Omental fat pad (tissue), 4 donors: ENCODE measurements around the gene SCN3B. TPM values are rescaled to one million over a fixed set of nuclear protein-coding genes. Genes with fewer than 3 reads are reported as not detected.

Source experiments
- ATAC-seq: fragments of 150-250 bp; one replicate; pipeline ENCODE4 v1.9.1; 2016; ENCODE audit warnings: mild to moderate bottlenecking, moderate library complexity; ENCODE audit not compliant: low FRiP score
- DNase-seq: peaks from one replicate; pipeline ENCODE4 v3.0.0-alpha.2; 2019; ENCODE audit warnings: low spot score
- CTCF ChIP-seq, 3 donors: fragments of 450-650 bp; IDR thresholded peaks; one replicate each; pipeline ENCODE4 v1.5.1; 2016 to 2017; ENCODE audit warnings: antibody characterized with exemption in 3 of 3, mild to moderate bottlenecking in 3 of 3, moderate library complexity in 2 of 3
- total RNA-seq, 4 donors: library from RNA; depleted of rRNA; stranded (reverse); fragments of >200 nt; gene quantifications; one replicate each; pipeline ENCODE4 v1.1.0, GENCODE V29; 2016

The SCN3B gene
- total RNA-seq, 4 donors from 2014 or later, result 1.5 to 2.6 (median 1.8) TPM

GRCh38 chr11:123645286-123645975 is 9.0 kb downstream of the SCN3B start:
- ATAC-seq (no peak), DNase-seq (no peak)
- TF ChIP-seq CTCF (IDR thresholded peaks at IDR 0.05), result no peak

GRCh38 chr11:123642435-123642834 is 12.0 kb downstream of the SCN3B start:
- ATAC-seq (no peak), DNase-seq (no peak)
- no peak for TF ChIP-seq CTCF (IDR thresholded peaks at IDR 0.05)

- ATAC-seq, result no peak
- no peak for DNase-seq
- TF ChIP-seq CTCF (IDR thresholded peaks at IDR 0.05), result no peak
Observed at GRCh38 chr11:123641495-123641840, 13.0 kb downstream of the SCN3B start.

- DNase-seq (no peak), ATAC-seq (peak; percentile 32)
- TF ChIP-seq CTCF (IDR thresholded peaks at IDR 0.05), result peak in 1 of 3 donors; percentile 8
Observed at GRCh38 chr11:123640677-123641494, 13.5 kb downstream of the SCN3B start.

GRCh38 chr11:123640029-123640428 is 14.4 kb downstream of the SCN3B start:
- DNase-seq (no peak), ATAC-seq (no peak)
- no peak for TF ChIP-seq CTCF (IDR thresholded peaks at IDR 0.05)

GRCh38 chr11:123630126-123630608 is 24.3 kb downstream of the SCN3B start:
- no peak for TF ChIP-seq CTCF (IDR thresholded peaks at IDR 0.05)
- ATAC-seq (peak; percentile 56), DNase-seq (no peak)
